ENCODE data around the gene MCM10. TPM values are rescaled to one million over a fixed set of nuclear protein-coding genes. Genes with fewer than 3 reads are reported as not detected.
"Not testable (repeated sequence)": the region's sequence is repeated elsewhere in the genome, so short reads cannot be mapped to it uniquely, and the experiment has no call there.

MCM10 gene
- total RNA-seq, 4 donors from 2014 or later: 0.41 to 0.75 (median 0.62) TPM

GRCh38 chr10:13233358-13233757, 72.0 kb downstream of the MCM10 start:
- H3K9me3 ChIP-seq: no peaks in the 10 kb centered on the region
- no peaks in the 10 kb centered on the region for H3K36me3 ChIP-seq
- H3K4me1 ChIP-seq: no peaks in the 10 kb centered on the region
- 64% methylated on average over 14 of the region's 14 CpGs; no CpG with 5 or more reads in 1 of the 2 donors for WGBS, 2 donors (ENCODE audit: low coverage in 1 of 2)
- no peak overlapping the region for H3K4me3 ChIP-seq
- in situ Hi-C loops (cut with MboI; ENCODE audit: low pct_ligation_motif_present in 1 of 4, low pct_unique_long_range_greater_than_20kb in 1 of 4, low sequenced_read_pairs in 3 of 4) (no loop called here), intact Hi-C loops (cut with DNase I; ENCODE audit: low total_unique reads) (no loop called here)
- TF ChIP-seq POLR2AphosphoS5 (IDR thresholded peaks at IDR 0.05): no peak
- TF ChIP-seq POLR2A (IDR thresholded peaks at IDR 0.05): no peak
- no peak for TF ChIP-seq EP300 (IDR thresholded peaks at IDR 0.05; ENCODE audit: low read depth)
- TF ChIP-seq CTCF (IDR thresholded peaks at IDR 0.05): no peak
- DNase-seq: no peak
- H3K27ac ChIP-seq: no peak overlapping the region
- H3K27me3 ChIP-seq: peaks cover 7% of the 10 kb centered on the region

GRCh38 chr10:13234172-13234571, 72.8 kb downstream of the MCM10 start, which contains the start of gene UCMA:
Gene UCMA, minus strand, starts transcription at chr10:13234374. Its CDS starts 116 bp downstream, at chr10:13234258.
- intact Hi-C loops (cut with DNase I; ENCODE audit: low total_unique reads): no loop called here
- in situ Hi-C loops (cut with MboI; ENCODE audit: low pct_ligation_motif_present in 1 of 4, low pct_unique_long_range_greater_than_20kb in 1 of 4, low sequenced_read_pairs in 3 of 4): no loop called here
- 64 to 78% methylated on average over 5 to 10 of the region's 10 CpGs for WGBS, 2 donors (ENCODE audit: low coverage in 1 of 2)
- H3K27me3 ChIP-seq: peaks cover 7% of the 10 kb centered on the region
- H3K36me3 ChIP-seq: no peaks in the 10 kb centered on the region
- H3K4me3 ChIP-seq: no peak within 1 kb of the TSS
- no peaks in the 10 kb centered on the region for H3K9me3 ChIP-seq
- no peak for TF ChIP-seq CTCF (IDR thresholded peaks at IDR 0.05)
- no peak for TF ChIP-seq POLR2A (IDR thresholded peaks at IDR 0.05)
- no peak for TF ChIP-seq POLR2AphosphoS5 (IDR thresholded peaks at IDR 0.05)
- TF ChIP-seq EP300 (IDR thresholded peaks at IDR 0.05; ENCODE audit: low read depth): no peak
- no peak within 1 kb of the TSS for H3K27ac ChIP-seq
- DNase-seq: no peak
- H3K4me1 ChIP-seq: no peaks in the 10 kb centered on the region

GRCh38 chr10:13234736-13235135, 73.4 kb downstream of the MCM10 start:
- 78 to 90% methylated on average over 4 to 13 of the region's 13 CpGs for WGBS, 2 donors (ENCODE audit: low coverage in 1 of 2)
- H3K4me1 ChIP-seq; H3K27me3 ChIP-seq; intact Hi-C loops (cut with DNase I; ENCODE audit: low total_unique reads); H3K4me3 ChIP-seq; H3K36me3 ChIP-seq; H3K9me3 ChIP-seq; in situ Hi-C loops (cut with MboI; ENCODE audit: low pct_ligation_motif_present in 1 of 4, low pct_unique_long_range_greater_than_20kb in 1 of 4, low sequenced_read_pairs in 3 of 4); DNase-seq; H3K27ac ChIP-seq: not testable (repeated sequence)

- TF ChIP-seq POLR2A (IDR thresholded peaks at IDR 0.05) (no peak), EP300 (IDR thresholded peaks at IDR 0.05; ENCODE audit: low read depth) (no peak), POLR2AphosphoS5 (IDR thresholded peaks at IDR 0.05) (no peak), CTCF (IDR thresholded peaks at IDR 0.05) (no peak)
- WGBS, 2 donors (ENCODE audit: low coverage in 1 of 2): 73 to 74% methylated on average over 5 to 8 of the region's 8 CpGs
- H3K36me3 ChIP-seq: no peaks in the 10 kb centered on the region
- intact Hi-C loops (cut with DNase I; ENCODE audit: low total_unique reads) (no loop called here), in situ Hi-C loops (cut with MboI; ENCODE audit: low pct_ligation_motif_present in 1 of 4, low pct_unique_long_range_greater_than_20kb in 1 of 4, low sequenced_read_pairs in 3 of 4) (no loop called here)
- H3K4me1 ChIP-seq: no peaks in the 10 kb centered on the region
- no peak overlapping the region for H3K27ac ChIP-seq
- no peaks in the 10 kb centered on the region for H3K9me3 ChIP-seq
- peaks cover 7% of the 10 kb centered on the region for H3K27me3 ChIP-seq
- no peak overlapping the region for H3K4me3 ChIP-seq
- DNase-seq: no peak
Measured at GRCh38 chr10:13236638-13237037, 75.3 kb downstream of the MCM10 start.
